ENCODE results near the gene PRDM11. TPM values are rescaled to one million over a fixed set of nuclear protein-coding genes. Genes with fewer than 3 reads are reported as not detected.
A peak's percentile ranks its signal among the peaks of the same experiment; 100 is the strongest.

Gene PRDM11
- total and polyA plus RNA-seq, 10 donors, result 1.7 to 24.3 (median 15.3) TPM

- TF ChIP-seq POLR2A (IDR thresholded peaks at IDR 0.05) (no peak), POLR2AphosphoS5 (IDR thresholded peaks at IDR 0.05) (no peak), CTCF (IDR thresholded peaks at IDR 0.05 in 8 of 11, conservative IDR thresholded peaks at IDR 0.05 in 3 of 11) (no peak)
- Histone ChIP-seq H3K27ac (no peak overlapping the region), H3K4me1 (peaks cover 0 to 27% (median 9%) of the 10 kb centered on the region in 6 donors), H3K27me3 (replicated peaks in 1 of 7) (peaks cover 0 to under 1% (median 0%) of the 10 kb centered on the region in 7 donors), H3K36me3 (no peaks in the 10 kb centered on the region), H3K9me3 (no peaks in the 10 kb centered on the region), H3K4me3 (no peak overlapping the region)
- DNase-seq, result no peak
- 95 to 99% (median 97%) methylated on average over 6 of the region's 6 CpGs for WGBS, 5 donors
- intact Hi-C loops (cut with DNase I; ENCODE audit: low total_unique reads), result no loop called here
Observed at GRCh38 chr11:45174168-45174835, 27.9 kb downstream of the PRDM11 start.

- 89 to 98% (median 94%) methylated on average over 4 of the region's 4 CpGs for WGBS, 5 donors
- H3K36me3 ChIP-seq, result no peaks in the 10 kb centered on the region
- peaks cover 5 to 27% (median 13%) of the 10 kb centered on the region in 6 donors for H3K4me1 ChIP-seq
- intact Hi-C loops (cut with DNase I; ENCODE audit: low total_unique reads), result no loop called here
- DNase-seq, result no peak
- H3K27ac ChIP-seq, result no peak overlapping the region
- H3K27me3 ChIP-seq (replicated peaks in 1 of 7), result peaks cover 0 to 7% (median 0%) of the 10 kb centered on the region in 7 donors
- no peak overlapping the region for H3K4me3 ChIP-seq
- TF ChIP-seq POLR2A (IDR thresholded peaks at IDR 0.05), result no peak
- TF ChIP-seq POLR2AphosphoS5 (IDR thresholded peaks at IDR 0.05), result no peak
- no peak for TF ChIP-seq CTCF (IDR thresholded peaks at IDR 0.05 in 8 of 11, conservative IDR thresholded peaks at IDR 0.05 in 3 of 11)
- H3K9me3 ChIP-seq, result no peaks in the 10 kb centered on the region
Observed at GRCh38 chr11:45174963-45175362, 28.5 kb downstream of the PRDM11 start.

- TF ChIP-seq CTCF (IDR thresholded peaks at IDR 0.05 in 8 of 11, conservative IDR thresholded peaks at IDR 0.05 in 3 of 11) (no peak), POLR2AphosphoS5 (IDR thresholded peaks at IDR 0.05) (no peak), POLR2A (IDR thresholded peaks at IDR 0.05) (no peak)
- peaks cover 8 to 34% (median 19%) of the 10 kb centered on the region in 6 donors for H3K4me1 ChIP-seq
- peak; percentile 43 for DNase-seq
- no peaks in the 10 kb centered on the region for H3K9me3 ChIP-seq
- 67 to 86% (median 79%) methylated on average over 1 of the region's 1 CpG for WGBS, 5 donors
- peaks cover 0 to 21% (median 0%) of the 10 kb centered on the region in 7 donors for H3K27me3 ChIP-seq (replicated peaks in 1 of 7)
- intact Hi-C loops (cut with DNase I; ENCODE audit: low total_unique reads), result no loop called here
- peaks cover 0 to under 1% (median 0%) of the 10 kb centered on the region in 6 donors for H3K36me3 ChIP-seq
- H3K4me3 ChIP-seq, result no peak overlapping the region
- no peak overlapping the region for H3K27ac ChIP-seq
Observed at GRCh38 chr11:45176996-45177395, 30.6 kb downstream of the PRDM11 start.

- intact Hi-C loops (cut with DNase I; ENCODE audit: low total_unique reads), result no loop called here
- H3K4me3 ChIP-seq, result no peak overlapping the region
- TF ChIP-seq CTCF (IDR thresholded peaks at IDR 0.05 in 8 of 11, conservative IDR thresholded peaks at IDR 0.05 in 3 of 11) (no peak), POLR2A (IDR thresholded peaks at IDR 0.05) (no peak), POLR2AphosphoS5 (IDR thresholded peaks at IDR 0.05) (no peak)
- H3K36me3 ChIP-seq, result peaks cover 0 to 13% (median 6%) of the 10 kb centered on the region in 6 donors
- no peak for DNase-seq
- H3K27me3 ChIP-seq (replicated peaks in 1 of 7), result peaks cover 0 to 21% (median 0%) of the 10 kb centered on the region in 7 donors
- no peaks in the 10 kb centered on the region for H3K9me3 ChIP-seq
- no peak overlapping the region for H3K27ac ChIP-seq
- WGBS, 5 donors, result 88 to 96% (median 92%) methylated on average over 7 of the region's 7 CpGs
- H3K4me1 ChIP-seq, result peaks cover 8 to 34% (median 22%) of the 10 kb centered on the region in 6 donors
Observed at GRCh38 chr11:45178223-45178622, 31.8 kb downstream of the PRDM11 start.

All from spleen (tissue), 11 donors.